Spleen (tissue), 11 donors: ENCODE data around the gene KCNH8. TPM values are rescaled to one million over a fixed set of nuclear protein-coding genes. Genes with fewer than 3 reads are reported as not detected.

Experiments
- DNase-seq: peaks from one replicate; pipeline ENCODE4 v3.0.0-alpha.2; 2020
- H3K27ac ChIP-seq, 8 donors: fragments of 200-600 bp; sonication (generic) in 7 of 8; 1 replicate in 4 of 8; 2 replicates in 4 of 8; pipeline versions ENCODE4 v1.5.0 to v1.8.0; 2016 to 2021; ENCODE audit warnings: inconsistent platforms in 4 of 8, mild to moderate bottlenecking in 4 of 8, moderate library complexity in 1 of 8
- H3K27me3 ChIP-seq, 7 donors: fragments of 200-600 bp; sonication (generic) in 6 of 7; replicated peaks in 1 of 7; 1 replicate in 4 of 7; 2 replicates in 3 of 7; pipeline versions ENCODE4 v1.5.0 to v1.8.0; 2016 to 2021; ENCODE audit warnings: inconsistent platforms in 3 of 7, mild to moderate bottlenecking in 1 of 7
- H3K36me3 ChIP-seq, 6 donors: fragments of 200-600 bp; sonication (generic) in 5 of 6; 1 replicate in 4 of 6; 2 replicates in 2 of 6; pipeline versions ENCODE4 v1.5.0 to v1.8.0; 2016 to 2021; ENCODE audit warnings: inconsistent platforms in 2 of 6
- H3K4me1 ChIP-seq, 6 donors: fragments of 200-600 bp; sonication (generic) in 5 of 6; 1 replicate in 3 of 6; 2 replicates in 3 of 6; pipeline versions ENCODE4 v1.5.0 to v1.8.0; 2016 to 2021; ENCODE audit warnings: inconsistent platforms in 3 of 6
- H3K4me3 ChIP-seq, 8 donors: fragments of 200-600 bp; sonication (generic) in 7 of 8; 1 replicate in 4 of 8; 2 replicates in 4 of 8; pipeline versions ENCODE4 v1.5.0 to v1.8.0; 2016 to 2021; ENCODE audit warnings: inconsistent platforms in 4 of 8, mild to moderate bottlenecking in 4 of 8, moderate library complexity in 2 of 8
- H3K9me3 ChIP-seq, 8 donors: fragments of 200-600 bp; sonication (generic) in 7 of 8; 1 replicate in 4 of 8; 2 replicates in 4 of 8; pipeline versions ENCODE4 v1.5.0 to v1.8.0; 2016 to 2021; ENCODE audit warnings: inconsistent platforms in 4 of 8
- CTCF ChIP-seq, 11 experiments: fragments of 200-600 bp in 7 of 11; fragments of 450-650 bp in 4 of 11; sonication (generic) in 4 of 11; IDR thresholded peaks in 8 of 11; conservative IDR thresholded peaks in 3 of 11; 1 replicate in 7 of 11; 2 replicates in 4 of 11; pipeline versions ENCODE4 v1.4.0 to v1.8.0; 2016 to 2021; ENCODE audit warnings: antibody characterized with exemption in 11 of 11, inconsistent platforms in 4 of 11, mild to moderate bottlenecking in 1 of 11
- POLR2A ChIP-seq, 3 donors: fragments of 450-650 bp; IDR thresholded peaks; one replicate each; pipeline ENCODE4 v1.5.1; 2017; ENCODE audit warnings: antibody characterized with exemption in 3 of 3, mild to moderate bottlenecking in 1 of 3
- POLR2AphosphoS5 ChIP-seq, 3 donors: sonication (generic); formaldehyde crosslinking; IDR thresholded peaks; one replicate each; pipeline ENCODE4 v1.5.1; 2017; ENCODE audit warnings: antibody characterized with exemption in 3 of 3
- WGBS, 5 donors: extraction: QIAGEN DNeasy Blood & Tissue Kit in 3 of 5; methylation state at CpG; one replicate each; pipeline versions ENCODE4 v1.1.5 to v1.1.7; 2013 to 2018; 5-methylcytosine and 5-hydroxymethylcytosine counted together
- intact Hi-C: fragments of 100-400 bp; cut with DNase I; formaldehyde crosslinking; loops from one replicate; pipeline ENCODE4 v1.15.0; 2023; ENCODE audit warnings: low total_unique reads
- polyA plus RNA-seq, 3 donors: library from polyadenylated mRNA; stranded (reverse); fragments of 200-250 nt; gene quantifications; one replicate each; pipeline ENCODE4 v1.2.1, GENCODE V29; 2013
- total RNA-seq, 7 donors: library from RNA; depleted of rRNA in 3 of 7; stranded (reverse); fragments of >200 nt in 3 of 7; fragmentation: NEBNext Ultra II Directional in 4 of 7; extraction: Animal tissue kit (Norgen Biotek cat#: 25700) in 4 of 7; gene quantifications; one replicate each; pipeline versions ENCODE4 v1.1.0 to v1.2.1, GENCODE V29; 2016 to 2021
- donor health status: healthy with polysubstance abuse.
- donor health status: DM: no; HTN: no; CAD: no; lungs with moderate emphysema.
- donor health status: DM: no; HTN: no; CAD: no.
- donor health status: Bipolar disorder and iron deficiency.
- donor health status: healthy.
- donor health status: DM: no; HTN: no; CAD: no.
- donor health status: DM: yes; HTN: yes; CAD: no.

The KCNH8 gene
- total and polyA plus RNA-seq, 10 donors: 0.70 to 3.1 (median 2.2) TPM

GRCh38 chr3:19254784-19255338 lies 106.6 kb downstream of the KCNH8 start:
- Histone ChIP-seq H3K4me1 (peaks cover 0 to 12% (median 3%) of the 10 kb centered on the region in 6 donors), H3K36me3 (no peaks in the 10 kb centered on the region), H3K27ac (no peak overlapping the region), H3K27me3 (no peaks in the 10 kb centered on the region), H3K4me3 (no peak overlapping the region), H3K9me3 (peaks cover 0 to 16% (median 5%) of the 10 kb centered on the region in 8 donors)
- 71 to 80% (median 78%) methylated on average over 5 of the region's 5 CpGs for WGBS, 5 donors
- intact Hi-C loops: no loop called here
- DNase-seq: no peak
- TF ChIP-seq POLR2A (IDR thresholded peaks at IDR 0.05) (no peak), POLR2AphosphoS5 (IDR thresholded peaks at IDR 0.05) (no peak), CTCF (IDR thresholded peaks at IDR 0.05 in 8 of 11, conservative IDR thresholded peaks at IDR 0.05 in 3 of 11) (no peak)

- Histone ChIP-seq H3K27me3 (no peaks in the 10 kb centered on the region), H3K9me3 (peaks cover 0 to 16% (median 5%) of the 10 kb centered on the region in 8 donors), H3K4me1 (peaks cover 0 to 12% (median 3%) of the 10 kb centered on the region in 6 donors), H3K36me3 (no peaks in the 10 kb centered on the region), H3K27ac (no peak overlapping the region), H3K4me3 (no peak overlapping the region)
- intact Hi-C loops: no loop called here
- 69 to 85% (median 79%) methylated on average over 5 of the region's 5 CpGs for WGBS, 5 donors
- no peak for DNase-seq
- TF ChIP-seq POLR2A (IDR thresholded peaks at IDR 0.05) (no peak), CTCF (IDR thresholded peaks at IDR 0.05 in 8 of 11, conservative IDR thresholded peaks at IDR 0.05 in 3 of 11) (no peak), POLR2AphosphoS5 (IDR thresholded peaks at IDR 0.05) (no peak)
Observed at GRCh38 chr3:19256313-19256712, 108.0 kb downstream of the KCNH8 start.

- Histone ChIP-seq H3K27me3 (no peaks in the 10 kb centered on the region), H3K27ac (no peak overlapping the region), H3K9me3 (no peaks in the 10 kb centered on the region), H3K36me3 (no peaks in the 10 kb centered on the region), H3K4me1 (no peaks in the 10 kb centered on the region), H3K4me3 (no peak overlapping the region)
- no peak for TF ChIP-seq POLR2AphosphoS5 (IDR thresholded peaks at IDR 0.05)
- no peak for TF ChIP-seq POLR2A (IDR thresholded peaks at IDR 0.05)
- TF ChIP-seq CTCF (IDR thresholded peaks at IDR 0.05 in 8 of 11, conservative IDR thresholded peaks at IDR 0.05 in 3 of 11): no peak
- 69 to 92% (median 75%) methylated on average over 3 of the region's 3 CpGs for WGBS, 5 donors
- DNase-seq: no peak
- intact Hi-C loops: no loop called here
Observed at GRCh38 chr3:19263606-19264005, 115.3 kb downstream of the KCNH8 start.

- Histone ChIP-seq H3K4me3 (no peak overlapping the region), H3K27me3 (no peaks in the 10 kb centered on the region), H3K27ac (no peak overlapping the region), H3K9me3 (no peaks in the 10 kb centered on the region), H3K36me3 (no peaks in the 10 kb centered on the region), H3K4me1 (no peaks in the 10 kb centered on the region)
- intact Hi-C loops: no loop called here
- 68 to 75% (median 72%) methylated on average over 6 of the region's 6 CpGs for WGBS, 5 donors
- DNase-seq: no peak
- no peak for TF ChIP-seq POLR2AphosphoS5 (IDR thresholded peaks at IDR 0.05)
Observed at GRCh38 chr3:19264424-19264823, 116.1 kb downstream of the KCNH8 start.

- TF ChIP-seq CTCF (IDR thresholded peaks at IDR 0.05 in 8 of 11, conservative IDR thresholded peaks at IDR 0.05 in 3 of 11) (no peak), POLR2A (IDR thresholded peaks at IDR 0.05) (no peak), POLR2AphosphoS5 (IDR thresholded peaks at IDR 0.05) (no peak)
- no peaks in the 10 kb centered on the region for H3K9me3 ChIP-seq
- intact Hi-C loops: no loop called here
- no peaks in the 10 kb centered on the region for H3K4me1 ChIP-seq
- WGBS, 5 donors: 58 to 83% (median 77%) methylated on average over 4 of the region's 4 CpGs
- H3K4me3 ChIP-seq: no peak overlapping the region
- no peaks in the 10 kb centered on the region for H3K27me3 ChIP-seq
- no peaks in the 10 kb centered on the region for H3K36me3 ChIP-seq
- no peak overlapping the region for H3K27ac ChIP-seq
- no peak for DNase-seq
Observed at GRCh38 chr3:19267040-19267439, 118.7 kb downstream of the KCNH8 start.
